PC-9 (cell line): ENCODE measurements around the gene ARHGAP10. TPM values are rescaled to one million over a fixed set of nuclear protein-coding genes. Genes with fewer than 3 reads are reported as not detected.

Experiments
- BruUV-seq: library from RNA; stranded (reverse); fragments of 400-500 nt; replicated peaks from 2 replicates; lab custom pipeline; 2021; lab: Mats Ljungman, UMichigan
- CTCF ChIA-PET: fragments of 300-600 bp; sonication (Branson Sonifier 250); formaldehyde crosslinking; loops from one replicate; lab custom pipeline; 2022; ENCODE audit warnings: antibody characterized with exemption; lab: Charles Lee
- POLR2A ChIA-PET: fragments of 300-600 bp; sonication (Branson Sonifier 250); formaldehyde crosslinking; loops from one replicate; lab custom pipeline; 2022; ENCODE audit warnings: antibody characterized with exemption; ENCODE audit not compliant: unreplicated experiment; lab: Charles Lee
- DNase-seq, 2 experiments: peaks; one replicate each; pipeline versions ENCODE4 v3.0.0 to v3.0.0-alpha.2; 2015 to 2022; ENCODE audit warnings: mixed read lengths in 1 of 2
- H2AFZ ChIP-seq: fragments of 200-600 bp; sonication (generic); 2 replicates; pipeline ENCODE4 v1.8.1; 2017; ENCODE audit warnings: antibody characterized with exemption
- H3F3A ChIP-seq: fragments of 200-600 bp; sonication (generic); 2 replicates; pipeline ENCODE4 v1.8.1; 2017; ENCODE audit warnings: antibody characterized with exemption, mild to moderate bottlenecking, low read depth; ENCODE audit not compliant: insufficient read depth
- H3K27ac ChIP-seq: fragments of 200-600 bp; sonication (generic); 2 replicates; pipeline ENCODE4 v1.6.1; 2016; ENCODE audit warnings: mixed run types
- H3K27me3 ChIP-seq: fragments of 200-600 bp; sonication (generic); 2 replicates; pipeline ENCODE4 v1.6.1; 2016; ENCODE audit warnings: low read depth, mixed run types; ENCODE audit not compliant: insufficient read depth
- H3K36me3 ChIP-seq: fragments of 200-600 bp; sonication (generic); 2 replicates; pipeline ENCODE4 v1.6.1; 2016; ENCODE audit warnings: low read depth, mixed run types
- H3K4me1 ChIP-seq: fragments of 200-600 bp; sonication (generic); replicated peaks from 2 replicates; pipeline ENCODE4 v1.6.1; 2016; ENCODE audit warnings: mixed run types; ENCODE audit not compliant: insufficient read depth
- H3K4me2 ChIP-seq: fragments of 200-600 bp; sonication (generic); 2 replicates; pipeline ENCODE4 v1.6.1; 2017; ENCODE audit warnings: mixed run types
- H3K4me3 ChIP-seq: fragments of 200-600 bp; sonication (generic); 2 replicates; pipeline ENCODE4 v1.6.1; 2016; ENCODE audit warnings: mixed run types
- H3K79me2 ChIP-seq: fragments of 200-600 bp; sonication (generic); 2 replicates; pipeline ENCODE4 v1.6.1; 2017; ENCODE audit warnings: low read depth, mixed run types
- H3K9me2 ChIP-seq: fragments of 200-600 bp; sonication (generic); 2 replicates; pipeline ENCODE4 v1.8.1; 2017; ENCODE audit warnings: mild to moderate bottlenecking; ENCODE audit not compliant: insufficient read depth
- H3K9me3 ChIP-seq: fragments of 200-600 bp; sonication (generic); 2 replicates; pipeline ENCODE4 v1.8.1; 2016; ENCODE audit warnings: low read depth; ENCODE audit not compliant: insufficient read depth
- H4K20me1 ChIP-seq: fragments of 200-600 bp; sonication (generic); 2 replicates; pipeline ENCODE4 v1.8.1; 2017; ENCODE audit not compliant: insufficient read depth
- EZH2 ChIP-seq: fragments of 200-600 bp; sonication (generic); IDR thresholded peaks from 2 replicates; pipeline ENCODE4 v1.8.0; 2017; ENCODE audit warnings: antibody characterized with exemption, low read depth
- intact Hi-C: fragments of 100-400 bp; cut with micrococcal nuclease; formaldehyde crosslinking; loops from one replicate; pipeline ENCODE4 v1.10.0; 2022; ENCODE audit not compliant: unreplicated experiment
- total RNA-seq: library from RNA; stranded (reverse); gene quantifications from 2 replicates; pipeline ENCODE4 v1.2.3, GENCODE V29; 2021
- TF ChIP-seq, protein P1 (sequence below): fragments of 200-600 bp; sonication (generic); conservative IDR thresholded peaks from 2 replicates; pipeline ENCODE4 v1.6.1; 2017; ENCODE audit warnings: mixed run types, antibody characterized with exemption, mild to moderate bottlenecking, moderate library complexity

ARHGAP10 gene
- total RNA-seq, 1 experiment from 2014 or later: 27.5 TPM

DNA sequence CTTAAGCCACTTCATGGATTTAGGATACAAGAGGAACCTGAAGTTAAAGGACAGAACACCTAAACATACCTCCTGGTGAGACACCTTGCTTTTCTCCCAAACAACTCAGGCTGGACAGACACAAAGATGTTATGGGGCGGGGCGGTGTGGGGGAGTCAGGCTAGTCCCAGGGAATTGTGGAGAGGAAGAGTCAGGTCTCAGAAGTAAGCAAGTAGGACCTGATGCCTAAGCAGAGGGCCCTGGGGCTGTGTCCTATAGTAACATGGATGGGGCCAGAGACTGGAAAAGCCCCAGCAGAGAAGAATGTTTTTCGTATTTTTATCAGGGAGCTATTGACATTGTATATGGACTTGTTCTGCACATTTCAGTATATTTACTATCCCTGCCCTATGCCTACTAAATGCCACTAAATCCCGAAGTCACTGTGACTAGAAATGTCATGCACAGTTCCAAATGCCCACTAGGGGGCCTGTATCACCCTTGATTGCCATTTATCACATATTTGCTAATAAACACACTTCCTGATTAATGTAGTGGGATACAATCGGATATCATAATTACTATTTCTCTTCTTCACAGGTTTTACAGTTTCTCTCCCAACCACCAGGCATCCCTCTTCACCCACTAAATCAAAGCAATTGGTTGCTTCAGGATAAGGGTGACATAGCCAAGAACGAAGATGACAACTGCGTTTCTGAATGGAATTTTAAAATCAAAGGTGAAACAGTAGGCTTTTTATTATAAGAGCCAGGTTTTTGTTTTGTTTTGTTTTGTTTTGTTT lies 23.8 kb upstream of the ARHGAP10 start:
- Histone ChIP-seq H4K20me1 (no peaks in the 10 kb centered on the region), H3F3A (no peaks in the 10 kb centered on the region), H3K36me3 (no peaks in the 10 kb centered on the region), H2AFZ (no peak overlapping the region), H3K9me3 (no peaks in the 10 kb centered on the region), H3K4me2 (no peak overlapping the region), H3K4me3 (no peak overlapping the region), H3K79me2 (no peaks in the 10 kb centered on the region), H3K4me1 (peaks cover 3% of the 10 kb centered on the region; the same call in 1 of the 2 replicates), H3K9me2 (no peaks in the 10 kb centered on the region), H3K27me3 (no peaks in the 10 kb centered on the region), H3K27ac (no peak overlapping the region)
- TF ChIP-seq, protein P1, sequence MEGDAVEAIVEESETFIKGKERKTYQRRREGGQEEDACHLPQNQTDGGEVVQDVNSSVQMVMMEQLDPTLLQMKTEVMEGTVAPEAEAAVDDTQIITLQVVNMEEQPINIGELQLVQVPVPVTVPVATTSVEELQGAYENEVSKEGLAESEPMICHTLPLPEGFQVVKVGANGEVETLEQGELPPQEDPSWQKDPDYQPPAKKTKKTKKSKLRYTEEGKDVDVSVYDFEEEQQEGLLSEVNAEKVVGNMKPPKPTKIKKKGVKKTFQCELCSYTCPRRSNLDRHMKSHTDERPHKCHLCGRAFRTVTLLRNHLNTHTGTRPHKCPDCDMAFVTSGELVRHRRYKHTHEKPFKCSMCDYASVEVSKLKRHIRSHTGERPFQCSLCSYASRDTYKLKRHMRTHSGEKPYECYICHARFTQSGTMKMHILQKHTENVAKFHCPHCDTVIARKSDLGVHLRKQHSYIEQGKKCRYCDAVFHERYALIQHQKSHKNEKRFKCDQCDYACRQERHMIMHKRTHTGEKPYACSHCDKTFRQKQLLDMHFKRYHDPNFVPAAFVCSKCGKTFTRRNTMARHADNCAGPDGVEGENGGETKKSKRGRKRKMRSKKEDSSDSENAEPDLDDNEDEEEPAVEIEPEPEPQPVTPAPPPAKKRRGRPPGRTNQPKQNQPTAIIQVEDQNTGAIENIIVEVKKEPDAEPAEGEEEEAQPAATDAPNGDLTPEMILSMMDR: peak; percentile 88
- no peak for TF ChIP-seq EZH2
- BruUV-seq: no TSS peak
- POLR2A ChIA-PET: no interaction called here
- peak in 1 of 2 experiments; percentile 44 for DNase-seq
- CTCF ChIA-PET: interaction anchor here (0.6 to 0.7 kb wide), 3 partner anchors 138 to 159 kb away, joined by 3 to 5 read pairs (median 5); no protein-coding TSS in a partner anchor
- intact Hi-C loops: loop anchor here (1.0 kb wide), 1 partner anchor 158 kb away; no protein-coding TSS in a partner anchor

DNA sequence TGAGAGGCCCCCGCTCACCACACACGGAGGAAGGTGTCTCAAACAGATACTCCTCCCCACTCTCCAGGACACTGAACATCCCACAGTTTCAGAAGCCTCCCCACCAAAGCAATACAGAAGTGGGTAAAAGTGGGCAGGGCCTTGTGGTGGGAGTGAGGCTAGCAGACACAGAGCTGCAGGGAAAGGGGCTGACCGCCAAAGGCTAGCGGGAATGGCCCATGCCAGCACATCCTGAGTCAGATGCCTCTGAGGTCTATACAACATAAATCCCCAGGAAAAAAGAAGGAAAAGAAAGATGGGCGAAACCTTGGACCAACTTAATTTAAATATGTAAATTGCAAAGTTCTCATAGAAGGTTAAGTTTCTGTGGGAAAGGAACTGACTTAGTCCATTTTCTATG lies 21.9 kb upstream of the ARHGAP10 start:
- CTCF ChIA-PET: interaction anchor here (0.6 to 1.8 kb wide), 2 partner anchors 20 to 157 kb away, joined by 6 to 11 read pairs; no protein-coding TSS in a partner anchor
- intact Hi-C loops: no loop called here
- no peak overlapping the region for H2AFZ ChIP-seq

DNA sequence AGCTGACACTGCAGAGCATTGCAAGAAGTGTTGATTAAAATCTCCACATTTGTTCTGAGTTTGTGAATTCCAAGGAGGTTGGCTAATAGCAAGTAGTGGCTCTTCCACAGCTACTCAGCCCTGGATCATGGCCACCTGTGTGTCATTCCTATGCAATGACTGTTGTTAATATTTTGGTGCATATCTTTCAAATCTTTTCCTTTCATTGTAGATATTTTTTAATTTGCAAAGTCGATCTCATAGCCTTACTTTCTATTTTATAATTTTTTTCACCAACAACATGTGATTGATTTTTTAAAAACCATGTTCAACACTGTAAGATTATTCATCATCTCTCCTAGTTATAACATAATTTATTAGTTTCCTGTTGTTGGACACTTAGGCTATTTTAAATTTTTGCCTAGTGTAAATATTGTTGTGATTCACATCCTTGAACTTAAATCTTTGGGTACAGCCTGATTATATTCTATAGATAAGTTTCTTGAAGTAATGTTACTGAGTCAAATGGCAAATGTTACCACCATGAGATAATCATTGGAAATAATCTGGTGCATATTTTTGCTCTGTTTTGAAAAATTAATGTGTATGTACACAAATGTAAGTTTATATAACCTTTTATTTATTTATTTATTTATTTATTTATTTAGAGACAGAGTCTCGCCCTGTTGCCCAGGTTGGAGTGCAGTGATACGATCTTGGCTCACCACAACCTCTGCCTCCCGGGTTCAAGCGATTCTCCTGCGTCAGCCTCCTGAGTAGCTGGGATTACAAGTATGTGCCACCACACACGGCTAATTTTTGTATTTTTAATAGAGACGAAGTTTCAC lies 17.1 kb upstream of the ARHGAP10 start:
- no TSS peak for BruUV-seq
- no peaks in the 10 kb centered on the region for H3K9me3 ChIP-seq
- H3K4me2 ChIP-seq: peak overlapping the region; percentile 67
- TF ChIP-seq, protein P1: no peak
- TF ChIP-seq EZH2: no peak
- H4K20me1 ChIP-seq: no peaks in the 10 kb centered on the region
- H3K36me3 ChIP-seq: no peaks in the 10 kb centered on the region
- peak overlapping the region; percentile 64 for H3K27ac ChIP-seq
- DNase-seq: peak; percentile 58 to 92
- H3K79me2 ChIP-seq: no peaks in the 10 kb centered on the region
- ChIA-PET POLR2A (no interaction called here), CTCF (interaction anchor here (1.0 kb wide), 1 partner anchor 152 kb away, joined by 7 read pairs; no protein-coding TSS in a partner anchor)
- H3K4me1 ChIP-seq: peaks cover 21% of the 10 kb centered on the region
- peak overlapping the region; percentile 39; the same call in 1 of the 2 replicates for H3K4me3 ChIP-seq
- H2AFZ ChIP-seq: no peak overlapping the region
- H3K27me3 ChIP-seq: no peaks in the 10 kb centered on the region
- peaks cover 9% of the 10 kb centered on the region for H3F3A ChIP-seq
- intact Hi-C loops: loop anchor here (1.0 to 2.0 kb wide), 2 partner anchors 72 to 117 kb away; no protein-coding TSS in a partner anchor
- no peaks in the 10 kb centered on the region for H3K9me2 ChIP-seq

More for the DNA sequence above, 21.9 kb upstream of the ARHGAP10 start:
- BruUV-seq: no TSS peak
- Histone ChIP-seq H3K36me3 (no peaks in the 10 kb centered on the region), H3K27me3 (no peaks in the 10 kb centered on the region), H3K4me2 (no peak overlapping the region), H3K9me3 (no peaks in the 10 kb centered on the region), H3K79me2 (no peaks in the 10 kb centered on the region), H3K27ac (no peak overlapping the region), H3K4me3 (no peak overlapping the region), H4K20me1 (no peaks in the 10 kb centered on the region), H3K4me1 (peaks cover 21% of the 10 kb centered on the region), H3K9me2 (no peaks in the 10 kb centered on the region), H3F3A (peaks cover 9% of the 10 kb centered on the region)
- no peak for TF ChIP-seq EZH2
- TF ChIP-seq, protein P1: no peak
- no peak for DNase-seq
- POLR2A ChIA-PET: no interaction called here
